GM19239 (cell line): ENCODE measurements around the gene MEGF11.

Experiments used
- DNase-seq: peaks from one replicate; pipeline ENCODE4 v3.0.0; 2011; ENCODE audit warnings: low spot score; ENCODE audit not compliant: insufficient read length
- FAIRE-seq: peaks from 2 replicates; lab custom pipeline; 2011; peaks lifted over from hg19 to GRCh38; lab: Jason Lieb, UNC

The MEGF11 gene

DNA sequence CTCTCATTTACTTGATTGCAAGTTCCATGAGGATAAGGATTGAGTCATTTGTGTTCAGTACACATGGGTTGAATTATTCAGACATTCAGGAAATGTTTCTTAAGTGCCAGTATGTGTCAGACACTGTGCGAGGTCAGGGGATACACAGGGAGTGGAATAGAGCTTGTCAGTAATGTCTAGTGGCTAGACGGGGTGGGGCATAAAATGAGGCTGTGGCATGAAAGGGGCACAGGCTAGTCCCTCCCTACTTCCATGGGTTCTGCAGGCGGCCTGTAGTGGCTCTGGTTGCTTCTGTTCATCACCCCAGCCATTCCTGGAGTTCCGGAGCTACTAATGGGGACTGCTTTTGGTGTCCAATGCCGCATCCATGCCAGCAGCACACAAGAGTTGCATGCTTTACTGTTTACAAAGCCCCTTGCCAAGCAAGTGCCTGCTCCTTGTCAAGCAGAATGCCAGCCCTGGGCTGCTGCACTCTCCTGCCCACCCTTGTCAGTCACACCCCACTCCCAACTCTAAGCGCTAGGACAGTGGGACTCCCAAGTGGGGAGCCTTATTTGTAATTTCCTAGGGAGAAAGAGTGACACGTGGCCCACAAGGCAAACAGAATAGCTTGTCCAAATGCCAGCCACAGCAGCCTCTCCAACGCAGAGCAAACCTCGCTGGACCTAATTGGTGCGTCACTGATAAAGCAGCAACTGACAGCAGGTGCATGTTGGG, 313.5 kb downstream of the MEGF11 start:
- FAIRE-seq (no peak), DNase-seq (no peak)

DNA sequence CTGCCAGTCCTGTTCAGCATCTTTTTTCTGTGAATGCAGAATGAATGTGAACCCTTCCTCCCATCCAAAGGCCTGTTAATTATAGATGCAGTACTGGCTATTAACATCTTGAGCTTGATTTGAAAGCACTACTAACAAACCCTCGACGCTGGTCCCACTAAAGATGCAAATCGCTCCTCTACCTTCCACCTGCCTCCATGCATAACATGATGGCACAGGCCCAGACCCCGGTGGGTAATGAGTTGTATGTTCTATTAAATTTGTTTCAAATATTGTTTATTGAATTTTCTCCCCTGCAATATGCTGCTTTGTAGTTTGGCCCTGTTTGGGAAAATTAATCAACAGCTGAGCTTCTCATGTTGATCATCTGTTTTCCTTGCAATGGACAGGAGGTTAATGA, 314.9 kb downstream of the MEGF11 start:
- DNase-seq (no peak), FAIRE-seq (no peak)

- FAIRE-seq (no peak), DNase-seq (no peak)
Observed at GRCh38 chr15:65937476-65937875, 316.1 kb downstream of the MEGF11 start.

DNA sequence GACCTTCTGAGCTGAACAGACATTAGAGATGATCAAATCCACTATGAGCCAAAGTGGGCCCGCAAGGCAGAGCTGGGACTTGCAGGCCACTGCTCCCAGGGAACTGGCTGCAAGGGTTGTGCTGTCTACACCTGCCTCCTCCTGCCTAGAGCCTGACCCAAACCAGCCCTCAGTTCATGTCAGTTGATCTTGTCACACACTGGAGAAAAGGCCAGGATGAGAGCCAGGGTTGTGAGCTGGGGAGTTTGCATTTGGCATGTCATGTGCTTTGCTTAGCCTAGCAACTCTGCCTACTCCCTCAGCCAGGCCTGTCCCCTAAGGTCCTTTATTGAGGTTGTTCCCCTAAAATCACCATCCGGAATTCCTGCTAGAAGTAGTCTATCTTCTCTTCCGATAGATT, 316.5 kb downstream of the MEGF11 start:
- no peak for DNase-seq
- FAIRE-seq = no peak

DNA sequence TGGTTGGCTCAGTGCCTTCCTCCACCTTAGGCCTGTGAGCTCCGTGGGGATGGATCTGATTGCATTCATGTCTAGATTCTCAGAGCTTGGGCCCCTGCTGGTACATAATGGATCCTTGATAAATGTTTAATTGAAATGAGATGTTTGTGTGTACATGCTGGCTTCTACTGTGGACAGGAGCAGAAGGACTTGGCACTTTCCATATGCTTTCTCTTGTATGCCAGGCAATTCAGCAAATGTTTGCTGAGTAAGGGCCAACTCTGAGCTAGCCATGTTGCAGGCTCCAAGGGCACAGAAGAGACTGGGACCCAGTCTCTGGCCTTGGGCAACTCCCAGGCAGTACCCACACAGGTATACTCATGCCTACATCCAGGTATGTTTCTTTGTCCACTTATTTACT, 317.3 kb downstream of the MEGF11 start:
- DNase-seq (no peak), FAIRE-seq (no peak)

DNA sequence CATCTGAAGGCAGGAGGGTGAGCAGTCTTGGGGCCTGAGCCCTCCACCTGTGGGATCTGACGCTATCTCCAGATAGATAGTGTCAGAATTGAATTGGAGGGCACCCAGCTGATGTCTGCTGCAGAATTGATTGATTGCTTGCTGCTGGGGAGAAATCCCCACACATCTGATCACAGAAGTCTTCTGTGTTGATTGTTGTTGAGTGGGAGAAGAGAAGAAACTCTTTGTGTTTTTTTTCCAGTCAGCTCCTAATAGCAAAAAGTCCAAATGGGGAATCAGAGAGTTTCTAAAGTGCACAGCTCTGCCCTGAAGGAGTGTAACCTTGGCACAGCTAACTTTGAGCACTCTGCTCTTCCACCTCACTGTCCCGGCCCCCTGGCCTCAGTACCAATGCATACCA, 318.2 kb downstream of the MEGF11 start:
- FAIRE-seq = no peak
- DNase-seq = no peak

DNA sequence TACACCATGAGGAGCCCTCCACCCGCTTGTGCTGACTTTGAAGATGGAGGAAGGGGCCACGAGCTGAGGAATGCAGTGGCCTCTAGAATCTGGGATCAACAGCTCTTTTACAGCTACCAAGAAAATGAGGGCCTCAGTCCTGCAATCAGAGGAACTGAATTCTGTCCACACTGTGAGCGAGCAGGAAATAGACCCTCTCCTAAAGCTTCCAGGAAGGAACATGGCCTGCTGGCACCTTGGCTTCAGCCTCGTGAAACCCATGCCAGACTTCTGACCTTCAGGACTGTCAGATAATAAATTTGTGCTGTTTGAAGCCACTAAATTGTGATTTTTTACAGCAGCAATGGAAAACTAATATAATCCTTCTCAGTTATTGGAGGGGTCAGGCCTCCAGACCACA, 322.3 kb downstream of the MEGF11 start:
- FAIRE-seq (no peak), DNase-seq (no peak)

- FAIRE-seq = no peak
Observed at GRCh38 chr15:65930134-65930533, 323.4 kb downstream of the MEGF11 start.

GRCh38 chr15:65929573-65929972, 324.0 kb downstream of the MEGF11 start:
- no peak for FAIRE-seq
- no peak for DNase-seq

More at GRCh38 chr15:65930134-65930533, 323.4 kb downstream of the MEGF11 start:
- no peak for DNase-seq

DNA sequence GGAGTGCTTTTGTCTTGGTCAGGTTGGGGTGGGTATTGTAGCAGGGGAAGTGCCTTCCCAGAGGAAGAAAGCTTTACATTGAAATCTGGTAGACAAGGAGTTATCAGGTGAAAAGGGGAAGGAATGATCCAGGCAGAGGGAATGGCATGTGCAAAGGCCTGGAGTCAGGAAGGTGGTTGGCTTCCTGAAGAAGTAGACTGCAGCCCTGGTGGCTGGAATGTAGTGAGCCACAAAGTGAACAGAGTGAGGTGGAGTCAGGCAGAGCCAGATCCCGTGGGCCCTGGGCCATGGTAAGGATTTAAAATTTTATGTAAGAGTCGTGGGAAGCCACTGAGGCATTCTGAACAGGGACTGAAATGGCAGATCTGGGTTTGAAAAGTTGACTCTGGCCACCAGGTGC, 326.0 kb downstream of the MEGF11 start:
- no peak for DNase-seq
- FAIRE-seq = no peak

GRCh38 chr15:65926899-65927298, 326.7 kb downstream of the MEGF11 start:
- no peak for FAIRE-seq
- DNase-seq = peak; percentile 50

DNA sequence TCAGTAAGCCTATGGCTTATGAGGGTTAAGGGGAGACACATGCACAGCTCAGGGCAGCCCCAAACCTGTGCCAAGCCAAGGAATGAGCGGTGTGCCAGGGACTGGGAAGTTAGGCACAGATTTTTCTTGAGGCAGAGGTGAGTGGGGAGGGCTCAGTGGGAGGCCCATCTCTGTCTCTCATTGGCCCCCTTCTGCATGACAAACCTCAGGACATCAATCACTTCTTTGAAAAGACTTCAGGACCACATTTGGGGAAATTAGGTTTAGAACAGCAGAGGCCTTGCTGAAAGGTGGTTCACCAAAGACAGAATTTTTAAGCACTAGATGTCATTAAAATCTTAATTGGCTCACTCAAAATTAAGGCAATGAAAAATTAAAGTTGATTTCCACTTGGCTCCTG, 327.1 kb downstream of the MEGF11 start:
- DNase-seq (no peak), FAIRE-seq (no peak)

DNA sequence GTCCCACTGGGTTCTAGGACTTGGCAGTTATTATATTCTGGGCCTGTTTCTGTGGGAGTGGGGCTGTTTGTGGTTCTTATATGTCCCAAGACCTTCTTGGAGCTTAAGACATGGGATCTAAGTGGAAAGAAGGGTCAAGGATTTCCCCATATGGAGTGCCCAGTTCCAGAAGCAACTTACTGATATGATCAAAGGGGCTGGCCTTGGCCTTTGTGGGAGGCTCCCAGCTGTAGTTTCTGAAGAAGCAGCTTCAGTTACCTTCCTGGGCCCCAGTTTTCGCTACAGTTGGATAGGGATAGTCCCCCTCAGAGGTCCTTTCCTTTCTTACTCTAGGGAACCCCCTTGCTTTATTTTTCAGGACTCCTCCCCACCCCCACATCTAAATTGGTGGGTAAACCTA, 328.2 kb downstream of the MEGF11 start:
- FAIRE-seq (no peak), DNase-seq (no peak)

- FAIRE-seq = no peak
- DNase-seq = no peak
Observed at GRCh38 chr15:65924004-65924403, 329.5 kb downstream of the MEGF11 start.

DNA sequence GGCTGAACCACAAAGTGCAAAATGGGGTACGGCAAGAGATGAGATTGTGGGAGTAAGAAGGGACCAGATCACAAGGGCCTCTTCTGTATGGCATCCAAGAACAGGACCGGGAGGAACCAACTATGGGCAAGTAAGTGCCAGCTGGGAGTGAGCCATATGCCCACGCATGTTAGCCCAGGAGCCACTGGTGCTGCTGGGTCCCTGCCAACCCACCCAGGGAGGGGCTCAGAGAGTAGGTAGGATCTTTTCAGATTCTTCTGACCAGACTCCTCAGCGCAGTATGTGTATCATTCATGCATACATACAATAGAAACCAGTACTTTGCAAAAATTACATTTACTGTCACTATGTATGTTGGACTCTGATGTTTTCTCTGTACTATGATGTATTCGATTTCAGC, 330.3 kb downstream of the MEGF11 start:
- DNase-seq = no peak
- no peak for FAIRE-seq

DNA sequence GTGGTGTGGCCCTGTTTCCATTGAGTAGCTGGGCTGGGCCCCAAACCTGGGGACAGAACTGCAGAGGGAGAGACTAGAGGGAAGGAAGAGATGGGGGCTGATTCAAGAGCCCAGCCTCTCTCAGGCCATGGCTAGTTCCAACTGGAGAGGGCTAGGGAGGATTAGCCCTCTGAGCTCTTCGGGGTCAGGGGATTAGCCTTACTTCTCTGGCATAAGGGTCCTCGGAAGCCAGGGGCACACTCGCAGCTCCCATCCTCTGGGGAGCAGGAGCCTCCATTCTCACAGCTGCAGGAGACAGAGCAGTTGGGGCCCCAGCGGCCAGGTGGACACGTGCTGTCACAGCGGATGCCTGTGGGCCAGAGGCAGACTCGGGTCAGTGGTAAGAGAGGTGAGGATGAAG, 330.9 kb downstream of the MEGF11 start:
- DNase-seq (no peak), FAIRE-seq (no peak)

GRCh38 chr15:65921780-65922179, 331.8 kb downstream of the MEGF11 start:
- DNase-seq (no peak), FAIRE-seq (peak; percentile 86)

DNA sequence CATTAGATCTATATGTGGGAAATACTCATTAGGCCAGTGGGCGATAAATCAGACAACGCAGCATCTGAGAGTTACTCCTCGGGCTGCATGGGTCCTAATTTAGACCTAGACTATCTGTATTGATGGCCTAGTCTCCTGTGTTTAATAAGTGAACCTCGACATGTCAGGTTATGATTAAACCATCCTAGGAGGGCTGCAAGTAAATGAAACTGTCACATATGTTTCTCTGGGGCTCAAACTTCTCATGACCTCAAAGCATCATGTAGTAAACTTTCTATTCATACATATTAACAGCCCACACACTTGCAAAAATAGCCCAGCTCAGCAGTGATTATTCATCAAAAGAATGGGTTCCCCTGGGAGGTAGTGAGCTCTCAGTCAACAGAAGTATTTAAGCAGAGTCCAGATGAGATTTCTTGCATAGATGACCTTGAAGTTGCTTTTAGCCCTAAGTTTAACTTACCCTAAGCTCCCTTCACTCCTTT, 332.7 kb downstream of the MEGF11 start:
- FAIRE-seq (peak; percentile 93), DNase-seq (no peak)

DNA sequence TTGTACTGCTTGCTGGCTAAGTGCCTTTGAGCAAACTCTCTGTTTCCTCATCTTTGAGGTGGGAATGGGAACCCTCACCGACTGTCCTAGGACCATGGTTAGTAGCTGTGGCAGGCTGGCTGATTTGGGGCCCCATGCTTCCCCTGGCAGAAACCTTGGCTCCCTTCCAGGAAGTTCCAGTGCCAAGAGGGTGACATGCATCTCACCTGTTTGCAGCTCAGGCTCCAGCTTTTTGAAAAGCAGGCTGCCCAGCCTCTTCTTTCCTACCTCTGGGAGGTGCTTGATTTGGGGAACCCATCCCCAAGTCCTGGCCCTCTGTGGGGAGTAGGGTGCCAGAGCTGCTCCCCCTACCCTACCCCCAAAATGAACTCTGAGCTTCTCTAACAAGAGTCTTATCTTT, 333.4 kb downstream of the MEGF11 start:
- peak; percentile 18 for FAIRE-seq
- DNase-seq = no peak

DNA sequence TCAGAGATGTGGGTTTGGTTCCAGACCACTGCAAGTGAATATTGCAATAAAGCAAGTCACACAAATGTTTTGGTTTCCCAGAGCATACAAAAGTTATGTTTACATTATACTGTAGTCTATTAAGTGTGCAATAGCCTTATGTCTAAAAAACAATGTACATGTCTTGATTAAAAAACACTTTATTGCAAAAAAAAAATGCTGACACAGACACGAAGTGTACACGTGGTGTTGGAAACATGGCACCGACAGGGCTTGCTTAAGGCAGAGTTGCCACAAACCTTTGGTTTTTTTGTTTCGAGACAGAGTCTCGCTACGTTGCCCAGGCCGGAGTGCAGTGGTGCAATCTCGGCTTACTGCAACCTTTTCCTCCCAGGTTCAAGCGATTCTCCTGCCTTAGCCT, 334.2 kb downstream of the MEGF11 start:
- FAIRE-seq = no peak
- no peak for DNase-seq

DNA sequence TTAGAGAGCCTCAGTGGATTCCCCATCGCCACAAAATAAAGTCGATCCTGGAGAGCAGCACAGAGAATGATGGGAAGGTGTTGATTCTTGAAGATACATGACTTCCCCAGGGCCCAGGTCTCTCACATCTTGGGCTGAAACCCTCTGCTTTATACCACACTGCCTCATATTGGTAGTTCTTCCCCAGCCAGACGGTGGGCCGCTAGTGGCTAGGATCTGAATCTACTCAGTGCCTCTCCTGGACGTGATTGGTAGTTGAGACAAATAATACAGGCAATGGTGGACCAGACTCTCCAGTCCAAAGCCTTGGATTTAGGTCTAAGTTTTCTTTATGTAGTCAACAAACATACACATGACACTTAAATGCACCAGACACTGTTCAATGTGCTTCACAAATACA, 334.6 kb downstream of the MEGF11 start:
- no peak for DNase-seq
- no peak for FAIRE-seq

GRCh38 chr15:65918357-65918920, 335.1 kb downstream of the MEGF11 start:
- DNase-seq (no peak), FAIRE-seq (peak; percentile 94)
